Epithelial cell of esophagus (primary cell): Measurements from ENCODE around the gene PLXNA4.

Experiments used
- DNase-seq: peaks from one replicate; pipeline ENCODE4 v3.0.0; 2010; ENCODE audit warnings: low read depth
- H3K4me3 ChIP-seq: 2 replicates; pipeline ENCODE4 v1.5.1; 2011; ENCODE audit warnings: mild to moderate bottlenecking, low read length, control low read depth
- TF ChIP-seq, protein P1 (sequence below): IDR thresholded peaks from 2 replicates; pipeline ENCODE4 v1.5.1; 2011; ENCODE audit warnings: low read depth, mild to moderate bottlenecking, low read length, control low read depth, inconsistent platforms; ENCODE audit not compliant: insufficient read depth; ENCODE audit errors: missing control alignments

PLXNA4 gene

DNA sequence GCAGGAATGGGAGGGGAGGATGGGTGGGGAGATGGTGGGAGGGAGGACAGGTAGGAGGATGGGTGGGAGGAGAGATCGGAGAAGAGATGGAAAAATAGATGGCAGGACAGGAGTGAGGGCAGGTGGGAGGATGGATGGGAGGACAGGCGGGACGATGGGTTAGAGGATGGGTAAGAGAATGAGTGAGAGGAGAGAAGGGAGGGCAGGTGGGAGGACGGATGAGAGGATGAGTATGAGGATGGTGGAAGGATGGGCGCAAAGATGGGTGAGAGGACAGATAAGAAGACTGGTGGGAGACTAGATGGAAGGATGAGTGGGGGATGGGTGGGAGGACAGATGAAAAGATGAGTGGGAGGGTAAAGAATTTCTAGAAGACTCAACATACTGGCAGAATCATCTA, 438.6 kb downstream of the PLXNA4 start:
- H3K4me3 ChIP-seq = no peak overlapping the region
- DNase-seq = no peak
- TF ChIP-seq, protein P1, sequence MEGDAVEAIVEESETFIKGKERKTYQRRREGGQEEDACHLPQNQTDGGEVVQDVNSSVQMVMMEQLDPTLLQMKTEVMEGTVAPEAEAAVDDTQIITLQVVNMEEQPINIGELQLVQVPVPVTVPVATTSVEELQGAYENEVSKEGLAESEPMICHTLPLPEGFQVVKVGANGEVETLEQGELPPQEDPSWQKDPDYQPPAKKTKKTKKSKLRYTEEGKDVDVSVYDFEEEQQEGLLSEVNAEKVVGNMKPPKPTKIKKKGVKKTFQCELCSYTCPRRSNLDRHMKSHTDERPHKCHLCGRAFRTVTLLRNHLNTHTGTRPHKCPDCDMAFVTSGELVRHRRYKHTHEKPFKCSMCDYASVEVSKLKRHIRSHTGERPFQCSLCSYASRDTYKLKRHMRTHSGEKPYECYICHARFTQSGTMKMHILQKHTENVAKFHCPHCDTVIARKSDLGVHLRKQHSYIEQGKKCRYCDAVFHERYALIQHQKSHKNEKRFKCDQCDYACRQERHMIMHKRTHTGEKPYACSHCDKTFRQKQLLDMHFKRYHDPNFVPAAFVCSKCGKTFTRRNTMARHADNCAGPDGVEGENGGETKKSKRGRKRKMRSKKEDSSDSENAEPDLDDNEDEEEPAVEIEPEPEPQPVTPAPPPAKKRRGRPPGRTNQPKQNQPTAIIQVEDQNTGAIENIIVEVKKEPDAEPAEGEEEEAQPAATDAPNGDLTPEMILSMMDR = no peak

- no peak overlapping the region for H3K4me3 ChIP-seq
- DNase-seq = no peak
- TF ChIP-seq, protein P1 = no peak
These were observed 440.4 kb downstream of the PLXNA4 start for GRCh38 chr7:132135746-132136385.

GRCh38 chr7:132134814-132135445, 441.3 kb downstream of the PLXNA4 start:
- H3K4me3 ChIP-seq = no peak overlapping the region
- DNase-seq = peak; percentile 32
- TF ChIP-seq, protein P1 = no peak

GRCh38 chr7:132133501-132133900, 442.8 kb downstream of the PLXNA4 start:
- DNase-seq = no peak
- no peak overlapping the region for H3K4me3 ChIP-seq
- TF ChIP-seq, protein P1 = no peak

DNA sequence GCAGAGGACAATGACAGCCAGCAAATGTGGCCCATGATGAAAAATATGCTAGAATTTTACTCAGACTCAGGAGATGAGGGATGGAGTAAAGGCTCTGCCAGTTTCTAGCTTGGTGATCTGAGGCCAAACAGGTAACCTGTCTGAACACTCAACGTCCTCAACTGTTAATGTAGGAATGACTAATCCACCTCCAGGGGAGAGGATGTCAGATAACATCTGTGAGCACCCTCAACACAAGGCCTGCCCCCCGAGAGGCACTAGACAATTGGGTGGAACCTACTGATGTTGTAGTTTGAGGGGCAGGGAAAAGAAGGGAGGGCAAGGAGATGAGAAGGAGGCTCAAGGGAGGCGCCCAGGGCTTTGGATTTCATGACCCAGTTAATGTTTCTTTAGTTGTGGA, 445.1 kb downstream of the PLXNA4 start:
- DNase-seq = no peak

GRCh38 chr7:132130497-132130896, 445.8 kb downstream of the PLXNA4 start:
- no peak overlapping the region for H3K4me3 ChIP-seq
- DNase-seq = no peak
- TF ChIP-seq, protein P1 = no peak

More for the DNA sequence above, 445.1 kb downstream of the PLXNA4 start:
- TF ChIP-seq, protein P1 = no peak
- H3K4me3 ChIP-seq = no peak overlapping the region
